IMR-90 (cell line): ENCODE results near the gene TRAPPC3L. TPM values are rescaled to one million over a fixed set of nuclear protein-coding genes. Genes with fewer than 3 reads are reported as not detected.

Experiments
- NFE2L2 ChIP-seq: fragments of 150-350 bp; IDR thresholded peaks from 2 replicates; pipeline ENCODE4 v1.6.1; 2016; ENCODE audit warnings: low read depth, mild to moderate bottlenecking, low read length
- polyA plus RNA-seq, 3 experiments: library from polyadenylated mRNA; depleted of rRNA; stranded (reverse); fragments of >200 nt; gene quantifications; 2 replicates each; pipeline ENCODE4 v1.2.3, GENCODE V29; 2012; ENCODE audit warnings: low replicate concordance in 1 of 3
- total RNA-seq: library from RNA; depleted of rRNA; stranded (reverse); fragments of >200 nt; gene quantifications from 2 replicates; pipeline ENCODE4 v1.2.3, GENCODE V29; 2012; rRNA removed

TRAPPC3L gene
- total and polyA plus RNA-seq, 2 of the 4 experiments (the other 2 are of a cell fraction), result 0.03 TPM; not detected in 1

DNA sequence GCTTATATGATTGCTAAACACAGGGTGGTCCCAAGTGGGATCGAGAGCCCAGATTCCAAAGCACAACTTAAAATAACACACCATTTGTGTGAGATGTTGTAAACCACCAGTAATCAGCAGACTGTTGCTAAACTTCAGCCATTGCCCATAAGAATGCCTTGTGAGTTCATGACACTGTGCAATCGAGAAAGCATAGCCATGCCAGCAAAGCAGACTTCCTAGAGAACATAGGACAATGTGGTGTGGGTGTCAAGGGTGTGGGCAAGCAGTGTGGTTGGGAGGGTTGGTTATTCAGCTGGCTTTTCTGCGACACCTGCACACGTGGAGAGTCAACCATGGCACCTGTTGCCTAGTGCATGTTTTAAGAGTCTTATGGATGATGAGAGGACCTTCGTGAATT is 100.4 kb downstream of the TRAPPC3L start (continued):
- no peak for TF ChIP-seq NFE2L2

Other genes with a start within 250 kb of the TRAPPC3L start
- 132 and 154 TPM in 2 replicates for gene DSE, start 174.7 kb downstream of the TRAPPC3L start, total RNA-seq
- gene DSE, start 174.7 kb downstream of the TRAPPC3L start, polyA plus RNA-seq (2012; rRNA removed), result 43.9 and 48.0 TPM in 2 replicates
- gene CALHM6, start 84.3 kb downstream of the TRAPPC3L start, total RNA-seq, result 0.72 and 0.83 TPM in 2 replicates
- 1.1 and 1.5 TPM in 2 replicates for gene CALHM6, start 84.3 kb downstream of the TRAPPC3L start, polyA plus RNA-seq (2012; rRNA removed)
- gene CALHM5, start 34.0 kb downstream of the TRAPPC3L start, total RNA-seq, result 10.6 and 10.8 TPM in 2 replicates
- gene CALHM5, start 34.0 kb downstream of the TRAPPC3L start, polyA plus RNA-seq (2012; rRNA removed), result 2.8 and 3.3 TPM in 2 replicates
- not detected in 2 replicates for gene CALHM4, start 8.1 kb upstream of the TRAPPC3L start, total RNA-seq
- gene CALHM4, start 8.1 kb upstream of the TRAPPC3L start, polyA plus RNA-seq (2012; rRNA removed), result 0.07 and 0.11 TPM in 2 replicates
- 35.8 and 92.8 TPM in 2 replicates for gene RWDD1, start 25.8 kb upstream of the TRAPPC3L start, total RNA-seq
- 22.8 and 23.6 TPM in 2 replicates for gene RWDD1, start 25.8 kb upstream of the TRAPPC3L start, polyA plus RNA-seq (2012; rRNA removed)
- under 0.01 and 0.28 TPM in 2 replicates for gene RSPH4A, start 70.8 kb upstream of the TRAPPC3L start, total RNA-seq
- 0.10 and 0.19 TPM in 2 replicates for gene RSPH4A, start 70.8 kb upstream of the TRAPPC3L start, polyA plus RNA-seq (2012; rRNA removed)
- 13.4 and 16.4 TPM in 2 replicates for gene ZUP1, start 123.1 kb upstream of the TRAPPC3L start, total RNA-seq
- gene ZUP1, start 123.1 kb upstream of the TRAPPC3L start, polyA plus RNA-seq (2012; rRNA removed), result 5.5 and 7.3 TPM in 2 replicates
- 5.9 and 9.4 TPM in 2 replicates for gene KPNA5, start 135.5 kb upstream of the TRAPPC3L start, total RNA-seq
- gene KPNA5, start 135.5 kb upstream of the TRAPPC3L start, polyA plus RNA-seq (2012; rRNA removed), result 1.8 and 2.2 TPM in 2 replicates
- 3.2 and 3.6 TPM in 2 replicates for gene FAM162B, start 220.0 kb upstream of the TRAPPC3L start, total RNA-seq
- gene FAM162B, start 220.0 kb upstream of the TRAPPC3L start, polyA plus RNA-seq (2012; rRNA removed), result 2.9 and 4.0 TPM in 2 replicates